BLaER1 (cell line): ENCODE results near the gene USP53.
"Not testable (repeated sequence)": the region's sequence is repeated elsewhere in the genome, so short reads cannot be mapped to it uniquely, and the experiment has no call there.

Experiments used
- H3K27ac ChIP-seq: shearing (Covaris generic); formaldehyde crosslinking; 2 replicates; pipeline ENCODE4 v1.8.1; 2022
- H3K27me3 ChIP-seq: shearing (Covaris generic); formaldehyde crosslinking; 2 replicates; pipeline ENCODE4 v1.8.1; 2022
- H3K36me3 ChIP-seq: shearing (Covaris generic); formaldehyde crosslinking; 2 replicates; pipeline ENCODE4 v1.8.1; 2022
- H3K4me1 ChIP-seq: shearing (Covaris generic); formaldehyde crosslinking; 2 replicates; pipeline ENCODE4 v1.8.1; 2022
- H3K4me2 ChIP-seq: shearing (Covaris generic); formaldehyde crosslinking; 2 replicates; pipeline ENCODE4 v1.8.1; 2022
- H3K4me3 ChIP-seq: shearing (Covaris generic); formaldehyde crosslinking; 2 replicates; pipeline ENCODE4 v1.8.1; 2022
- H3K9ac ChIP-seq: shearing (Covaris generic); formaldehyde crosslinking; 2 replicates; pipeline ENCODE4 v1.8.1; 2022
- H3K9me3 ChIP-seq: shearing (Covaris generic); formaldehyde crosslinking; 2 replicates; pipeline ENCODE4 v1.8.1; 2022
- H4K20me1 ChIP-seq: shearing (Covaris generic); formaldehyde crosslinking; 2 replicates; pipeline ENCODE4 v1.8.1; 2022
- Cebpa-rat ChIP-seq: shearing (Covaris generic); IDR thresholded peaks from 2 replicates; pipeline ENCODE4 v1.8.1; 2022

The USP53 gene

GRCh38 chr4:119329835-119330620, 117.5 kb downstream of the USP53 start:
- Histone ChIP-seq H3K4me2 (no peak overlapping the region), H3K9ac (no peak overlapping the region), H3K27me3 (no peaks in the 10 kb centered on the region), H3K4me1 (no peaks in the 10 kb centered on the region), H3K4me3 (no peak overlapping the region), H3K27ac (no peak overlapping the region), H3K36me3 (no peaks in the 10 kb centered on the region), H4K20me1 (no peaks in the 10 kb centered on the region), H3K9me3 (no peaks in the 10 kb centered on the region)
- TF ChIP-seq Cebpa-rat, result no peak

DNA sequence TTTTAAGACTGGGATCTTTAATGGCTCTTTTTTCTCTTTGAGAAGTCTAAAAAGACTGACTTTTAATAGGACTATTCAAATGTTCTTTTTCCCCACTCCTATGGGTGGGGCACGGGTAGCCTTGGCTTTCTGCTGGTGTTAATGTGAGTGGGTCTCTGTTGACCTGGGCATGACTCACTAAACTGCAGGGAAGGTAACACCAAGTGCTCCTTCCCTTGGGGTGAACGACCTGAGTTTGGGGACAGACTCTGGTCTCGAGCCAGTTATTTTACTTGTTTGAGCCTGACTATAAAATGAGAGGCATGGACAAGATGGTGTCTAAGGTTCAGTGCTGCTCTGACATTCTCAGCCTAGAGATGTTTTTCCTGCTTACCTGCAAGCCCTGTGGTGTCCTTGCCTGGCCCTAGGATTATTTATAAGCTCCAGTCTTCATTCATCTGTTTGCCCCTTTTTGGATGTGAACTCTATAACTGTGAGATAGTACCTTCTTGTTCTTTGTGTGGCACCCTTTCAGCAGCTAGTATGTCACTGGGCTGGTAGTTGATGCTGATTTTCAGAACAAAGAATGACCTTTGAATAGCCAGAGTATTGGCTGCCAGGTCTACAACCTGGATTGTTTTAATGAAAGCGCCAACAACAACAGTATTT, 123.9 kb downstream of the USP53 start:
- not testable (repeated sequence) for H3K9ac ChIP-seq, H3K36me3 ChIP-seq, H3K9me3 ChIP-seq, H3K4me2 ChIP-seq, H3K4me1 ChIP-seq, H4K20me1 ChIP-seq, H3K27me3 ChIP-seq, H3K4me3 ChIP-seq, H3K27ac ChIP-seq

DNA sequence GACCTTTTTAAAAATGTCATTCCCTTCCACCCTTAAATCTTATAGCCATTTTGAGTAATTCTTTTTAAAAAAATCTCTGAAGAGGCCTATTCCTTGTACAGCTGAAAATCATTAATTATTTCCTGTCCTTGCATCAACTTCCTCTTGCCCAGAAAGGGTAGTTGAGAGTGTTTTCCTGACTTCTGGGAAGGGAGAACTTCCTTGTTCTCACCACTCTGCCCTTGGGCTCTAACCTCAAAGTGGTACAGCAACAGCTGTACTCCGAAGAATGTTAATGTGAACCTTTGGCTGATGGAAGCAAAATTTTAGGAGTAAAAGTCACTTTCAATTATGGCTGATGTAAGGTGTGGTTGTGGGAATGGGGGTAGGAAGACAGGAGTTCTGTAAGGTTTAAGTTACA, 124.5 kb downstream of the USP53 start:
- no peaks in the 10 kb centered on the region for H4K20me1 ChIP-seq
- H3K36me3 ChIP-seq, result no peaks in the 10 kb centered on the region
- TF ChIP-seq Cebpa-rat, result no peak
- no peaks in the 10 kb centered on the region for H3K9me3 ChIP-seq
- H3K4me3 ChIP-seq, result no peak overlapping the region
- H3K4me2 ChIP-seq, result peak overlapping the region; percentile 34; the same call in 1 of the 2 replicates
- H3K4me1 ChIP-seq, result peaks cover 6% of the 10 kb centered on the region; the same call in 1 of the 2 replicates
- H3K9ac ChIP-seq, result no peak overlapping the region
- no peak overlapping the region for H3K27ac ChIP-seq
- H3K27me3 ChIP-seq, result no peaks in the 10 kb centered on the region

- not testable (repeated sequence) for H3K4me3 ChIP-seq, H4K20me1 ChIP-seq, H3K27me3 ChIP-seq, H3K27ac ChIP-seq, H3K4me1 ChIP-seq, H3K9ac ChIP-seq, H3K9me3 ChIP-seq, H3K36me3 ChIP-seq, H3K4me2 ChIP-seq
Measured at GRCh38 chr4:119339895-119340294, 127.4 kb downstream of the USP53 start.

DNA sequence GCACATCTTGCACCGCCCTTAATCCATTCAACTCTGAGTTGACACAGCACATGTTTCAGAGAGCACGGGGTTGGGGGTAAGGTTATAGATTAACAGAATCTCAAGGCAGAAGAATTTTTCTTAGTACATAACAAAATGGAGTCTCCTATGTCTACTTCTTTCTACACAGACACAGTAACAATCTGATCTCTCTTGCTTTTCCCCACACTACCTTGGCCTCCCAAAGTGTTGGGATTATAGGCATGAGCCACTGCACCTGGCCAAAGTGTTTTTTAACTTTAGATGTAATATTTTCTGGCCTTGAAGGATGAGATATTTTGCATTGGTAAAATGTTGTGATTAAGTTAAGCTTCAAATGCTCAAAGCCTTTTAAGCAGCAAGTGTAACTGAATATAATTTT, 130.8 kb downstream of the USP53 start:
- H3K4me2 ChIP-seq, H3K9me3 ChIP-seq, H3K9ac ChIP-seq, H3K27me3 ChIP-seq, H3K4me1 ChIP-seq, H3K27ac ChIP-seq, H3K4me3 ChIP-seq, H3K36me3 ChIP-seq, H4K20me1 ChIP-seq: not testable (repeated sequence)
